Fibroblast of upper back skin (primary cell): ENCODE results near the gene EPB41L1.
A peak's percentile ranks its signal among the peaks of the same experiment; 100 is the strongest.

ENCODE experiments used
- DNase-seq: peaks from one replicate; pipeline ENCODE4 v3.0.0-alpha.2; 2013

Gene EPB41L1

GRCh38 chr20:36157610-36158009, 3.1 kb downstream of the EPB41L1 start:
- DNase-seq, result no peak

- no peak for DNase-seq
Observed at GRCh38 chr20:36158160-36158741, 3.7 kb downstream of the EPB41L1 start.

GRCh38 chr20:36159833-36160232, 5.3 kb downstream of the EPB41L1 start:
- no peak for DNase-seq

GRCh38 chr20:36162272-36162966, 7.9 kb downstream of the EPB41L1 start:
- DNase-seq, result no peak

GRCh38 chr20:36167902-36168503, 13.5 kb downstream of the EPB41L1 start:
- peak; percentile 41 for DNase-seq

- no peak for DNase-seq
Observed at GRCh38 chr20:36170542-36171215, 16.1 kb downstream of the EPB41L1 start.

GRCh38 chr20:36173451-36173933, 19.0 kb downstream of the EPB41L1 start:
- DNase-seq, result peak; percentile 25

GRCh38 chr20:36175016-36175415, 20.5 kb downstream of the EPB41L1 start:
- peak; percentile 28 for DNase-seq

GRCh38 chr20:36175475-36175995, 21.0 kb downstream of the EPB41L1 start:
- no peak for DNase-seq

GRCh38 chr20:36177716-36178115, 23.2 kb downstream of the EPB41L1 start:
- no peak for DNase-seq

GRCh38 chr20:36179170-36179945, 24.8 kb downstream of the EPB41L1 start:
- DNase-seq, result no peak

- DNase-seq, result no peak
Observed at GRCh38 chr20:36180323-36180722, 25.8 kb downstream of the EPB41L1 start.

GRCh38 chr20:36181934-36182603, 27.5 kb downstream of the EPB41L1 start:
- DNase-seq, result peak; percentile 22

- DNase-seq, result no peak
Observed at GRCh38 chr20:36182604-36183154, 28.1 kb downstream of the EPB41L1 start.

GRCh38 chr20:36183155-36183944, 28.8 kb downstream of the EPB41L1 start:
- no peak for DNase-seq

- no peak for DNase-seq
Observed at GRCh38 chr20:36184816-36185776, 30.6 kb downstream of the EPB41L1 start.

GRCh38 chr20:36193977-36194712, 39.6 kb downstream of the EPB41L1 start:
- no peak for DNase-seq

GRCh38 chr20:36196676-36197075, 42.1 kb downstream of the EPB41L1 start:
- no peak for DNase-seq

- DNase-seq, result no peak
Observed at GRCh38 chr20:36197271-36197670, 42.7 kb downstream of the EPB41L1 start.
